ENCODE measurements around the gene IDUA.

DNA sequence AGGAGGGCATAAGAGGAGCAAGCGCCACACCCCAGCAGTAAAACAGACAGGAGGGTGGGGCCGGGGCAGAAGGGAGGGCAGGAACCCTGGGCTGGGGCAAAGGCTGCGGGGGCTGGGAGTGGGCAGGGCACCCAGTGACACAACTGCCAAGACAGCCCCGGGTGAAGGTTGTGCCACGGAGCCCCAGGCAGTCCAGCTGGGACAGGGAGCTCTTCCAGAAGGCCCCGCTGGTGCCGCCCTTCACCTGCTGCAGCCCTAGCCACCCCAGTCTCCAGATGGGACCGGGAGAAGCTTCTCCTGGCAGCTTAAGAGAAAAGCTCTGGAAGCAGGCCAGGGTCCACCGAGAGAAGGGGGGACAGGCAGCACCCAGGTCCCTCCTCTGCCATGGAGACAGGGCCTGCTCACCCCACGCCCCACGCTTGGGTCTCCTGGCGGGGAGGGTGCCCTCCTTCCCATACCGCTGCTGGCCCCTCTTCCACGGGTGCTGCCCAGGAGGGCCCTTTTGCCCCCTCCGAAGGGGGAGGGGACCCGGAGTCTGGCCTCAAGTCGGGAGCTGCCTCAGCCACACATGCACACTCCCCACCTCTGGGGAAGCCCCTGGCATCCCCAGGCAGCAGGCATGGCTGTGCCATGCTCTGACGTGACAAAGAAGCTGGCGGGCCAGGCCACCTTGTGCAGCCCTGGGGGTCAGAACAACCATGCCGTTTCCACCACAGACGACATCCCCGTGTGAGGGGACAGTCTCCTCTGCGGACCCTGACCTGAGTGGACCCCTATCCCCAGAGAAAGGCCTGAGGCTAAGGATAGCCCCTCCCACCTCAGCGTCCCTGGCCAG lies 15.0 kb upstream of the IDUA start:
- TF ChIP-seq FOS (IDR thresholded peaks at IDR 0.05; ENCODE audit: borderline replicate concordance, extremely low read depth, insufficient read length) (no peak), JUND (IDR thresholded peaks at IDR 0.05; ENCODE audit: low read depth, low read length) (no peak)

All from GM12878 (cell line).